ENCODE measurements around the gene KLF9. TPM values are rescaled to one million over a fixed set of nuclear protein-coding genes. Genes with fewer than 3 reads are reported as not detected.

KLF9 gene
- total and polyA plus RNA-seq, 4 donors: 2.2 to 77.0 (median 16.7) TPM

- H3K4me3 ChIP-seq (ENCODE audit: low read depth in 1 of 3, low read length in 3 of 3): no peak overlapping the region
- H3K4me1 ChIP-seq (ENCODE audit: control insufficient read depth in 4 of 4, insufficient read depth in 4 of 4, low read length in 3 of 4): peaks cover 24 to 66% (median 49%) of the 10 kb centered on the region in 4 donors
- H3K9me3 ChIP-seq (ENCODE audit: control insufficient read depth in 4 of 4, low read length in 3 of 4): no peaks in the 10 kb centered on the region
- no peak overlapping the region for H3K27ac ChIP-seq (ENCODE audit: low read depth in 1 of 2, low read length in 2 of 2)
- H3K36me3 ChIP-seq (ENCODE audit: control insufficient read depth in 4 of 4, insufficient read depth in 3 of 4, low read depth in 1 of 4, low read length in 3 of 4): peaks cover 0 to 5% (median 0%) of the 10 kb centered on the region in 4 donors
- no peak for DNase-seq (ENCODE audit: low spot score)
- no peak for TF ChIP-seq FOXA2 (IDR thresholded peaks at IDR 0.05)
- TF ChIP-seq REST (IDR thresholded peaks at IDR 0.05): no peak
- TF ChIP-seq EGR1 (IDR thresholded peaks at IDR 0.05; ENCODE audit: low read depth in 2 of 2): no peak
- no peak for TF ChIP-seq ATF3 (IDR thresholded peaks at IDR 0.05)
- no peak for TF ChIP-seq MAX (IDR thresholded peaks at IDR 0.05)
- no peak for TF ChIP-seq NR2F2 (IDR thresholded peaks at IDR 0.05)
- TF ChIP-seq FOXA1 (IDR thresholded peaks at IDR 0.05): no peak
- TF ChIP-seq GABPA (IDR thresholded peaks at IDR 0.05 in 1 of 2, conservative IDR thresholded peaks at IDR 0.05 in 1 of 2): no peak
- no peak for TF ChIP-seq HNF4G (IDR thresholded peaks at IDR 0.05)
- no peak for TF ChIP-seq JUND (IDR thresholded peaks at IDR 0.05)
- TF ChIP-seq YY1 (IDR thresholded peaks at IDR 0.05): no peak
- no peak for TF ChIP-seq RXRA (IDR thresholded peaks at IDR 0.05)
- no peak for TF ChIP-seq SP1 (IDR thresholded peaks at IDR 0.05)
- TF ChIP-seq CTCF (IDR thresholded peaks at IDR 0.05; ENCODE audit: low read depth, low read length, missing input control): no peak
- TF ChIP-seq ZBTB33 (IDR thresholded peaks at IDR 0.05): no peak
- no peak for TF ChIP-seq RAD21 (IDR thresholded peaks at IDR 0.05)
- TF ChIP-seq TAF1 (conservative IDR thresholded peaks at IDR 0.05): no peak
- H3K27me3 ChIP-seq (ENCODE audit: control insufficient read depth in 4 of 4, insufficient read depth in 4 of 4, low read length in 3 of 4): no peaks in the 10 kb centered on the region
- 70% methylated on average over 2 of the region's 2 CpGs for WGBS
- no peak overlapping the region for H3K9ac ChIP-seq (ENCODE audit: low read depth in 1 of 2, low read length in 2 of 2)
These were observed 10.2 kb downstream of the KLF9 start for GRCh38 chr9:70404261-70404660.

Measured in liver (tissue), 9 donors.